SK-N-SH (cell line): Measurements from ENCODE around the gene HSPA12A.

Source experiments
- CHD2 ChIP-seq: fragments of 150-350 bp; IDR thresholded peaks from 2 replicates; pipeline ENCODE4 v1.6.1; 2018; ENCODE audit warnings: low read length; ENCODE audit not compliant: partially characterized antibody
- CTCF ChIP-seq: fragments of 200-600 bp; sonication (generic); IDR thresholded peaks from 2 replicates; pipeline ENCODE4 v1.6.1; 2017; ENCODE audit warnings: antibody characterized with exemption, mild to moderate bottlenecking, moderate library complexity
- EP300 ChIP-seq, 2 experiments: IDR thresholded peaks; 2 replicates each; pipeline versions ENCODE4 v1.4.0 to v1.6.1; 2012; ENCODE audit warnings: borderline replicate concordance in 1 of 2, low read depth in 1 of 2, low read length in 1 of 2
- EZH2phosphoT487 ChIP-seq: fragments of 200-600 bp; sonication (generic); IDR thresholded peaks from 2 replicates; pipeline ENCODE4 v1.6.1; 2017; ENCODE audit warnings: low read depth, mixed run types, mild to moderate bottlenecking, antibody characterized with exemption, moderate library complexity, borderline replicate concordance
- FOXM1 ChIP-seq: IDR thresholded peaks from 2 replicates; pipeline ENCODE4 v1.4.0; 2012; ENCODE audit warnings: low read depth, mild to moderate bottlenecking
- GABPA ChIP-seq: IDR thresholded peaks from 2 replicates; pipeline ENCODE4 v1.4.0; 2012; ENCODE audit warnings: low read depth, mild to moderate bottlenecking
- JUND ChIP-seq: IDR thresholded peaks from 2 replicates; pipeline ENCODE4 v1.4.0; 2012
- MAX ChIP-seq: IDR thresholded peaks from 2 replicates; pipeline ENCODE4 v1.4.0; 2012; ENCODE audit warnings: low read depth
- MXI1 ChIP-seq: IDR thresholded peaks from 2 replicates; pipeline ENCODE4 v1.6.1; 2012; ENCODE audit warnings: mild to moderate bottlenecking, low read depth, low read length, improper control_type of control experiment
- POLR2AphosphoS5 ChIP-seq: IDR thresholded peaks from 2 replicates; pipeline ENCODE4 v1.6.1; 2012; ENCODE audit warnings: low read depth, low read length
- SIN3A ChIP-seq: IDR thresholded peaks from 2 replicates; pipeline ENCODE4 v1.6.1; 2012; ENCODE audit warnings: low read depth, mild to moderate bottlenecking, low read length, moderate library complexity, borderline replicate concordance
- TAF1 ChIP-seq: IDR thresholded peaks from 2 replicates; pipeline ENCODE4 v1.6.1; 2012; ENCODE audit warnings: low read depth, mild to moderate bottlenecking, low read length, moderate library complexity, borderline replicate concordance
- TEAD4 ChIP-seq: IDR thresholded peaks from 2 replicates; pipeline ENCODE4 v1.4.0; 2012; ENCODE audit warnings: mild to moderate bottlenecking, borderline replicate concordance; ENCODE audit not compliant: insufficient read depth

GRCh38 chr10:116774728-116775151 lies 32.4 kb upstream of the HSPA12A start:
- no peak for TF ChIP-seq TEAD4
- no peak for TF ChIP-seq MAX
- no peak for TF ChIP-seq CTCF
- no peak for TF ChIP-seq JUND
- TF ChIP-seq POLR2AphosphoS5 = no peak
- no peak for TF ChIP-seq GABPA
- TF ChIP-seq EP300 (IDR thresholded peaks at IDR 0.05; ENCODE audit: borderline replicate concordance in 1 of 2, low read depth in 1 of 2, low read length in 1 of 2) = no peak
- no peak for TF ChIP-seq MXI1
- TF ChIP-seq CHD2 = no peak
- no peak for TF ChIP-seq TAF1
- TF ChIP-seq SIN3A = no peak
- TF ChIP-seq FOXM1 = no peak
- no peak for TF ChIP-seq EZH2phosphoT487
